AG09319 (cell line): ENCODE measurements around the gene CDH18.

Source experiments
- DNase-seq: peaks from one replicate; pipeline ENCODE4 v3.0.0-alpha.2; 2010; ENCODE audit warnings: low read depth; ENCODE audit errors: extremely low read depth
- TF ChIP-seq, protein P1 (sequence below): IDR thresholded peaks from 2 replicates; pipeline ENCODE4 v1.5.1; 2011; ENCODE audit warnings: low read depth, mild to moderate bottlenecking, inconsistent platforms, low read length, moderate library complexity

Gene CDH18

GRCh38 chr5:19498852-19499251, 489.1 kb downstream of the CDH18 start:
- TF ChIP-seq, protein P1, sequence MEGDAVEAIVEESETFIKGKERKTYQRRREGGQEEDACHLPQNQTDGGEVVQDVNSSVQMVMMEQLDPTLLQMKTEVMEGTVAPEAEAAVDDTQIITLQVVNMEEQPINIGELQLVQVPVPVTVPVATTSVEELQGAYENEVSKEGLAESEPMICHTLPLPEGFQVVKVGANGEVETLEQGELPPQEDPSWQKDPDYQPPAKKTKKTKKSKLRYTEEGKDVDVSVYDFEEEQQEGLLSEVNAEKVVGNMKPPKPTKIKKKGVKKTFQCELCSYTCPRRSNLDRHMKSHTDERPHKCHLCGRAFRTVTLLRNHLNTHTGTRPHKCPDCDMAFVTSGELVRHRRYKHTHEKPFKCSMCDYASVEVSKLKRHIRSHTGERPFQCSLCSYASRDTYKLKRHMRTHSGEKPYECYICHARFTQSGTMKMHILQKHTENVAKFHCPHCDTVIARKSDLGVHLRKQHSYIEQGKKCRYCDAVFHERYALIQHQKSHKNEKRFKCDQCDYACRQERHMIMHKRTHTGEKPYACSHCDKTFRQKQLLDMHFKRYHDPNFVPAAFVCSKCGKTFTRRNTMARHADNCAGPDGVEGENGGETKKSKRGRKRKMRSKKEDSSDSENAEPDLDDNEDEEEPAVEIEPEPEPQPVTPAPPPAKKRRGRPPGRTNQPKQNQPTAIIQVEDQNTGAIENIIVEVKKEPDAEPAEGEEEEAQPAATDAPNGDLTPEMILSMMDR: no peak
- no peak for DNase-seq

GRCh38 chr5:19497229-19497815, 490.7 kb downstream of the CDH18 start:
- TF ChIP-seq, protein P1: no peak
- no peak for DNase-seq

GRCh38 chr5:19496056-19496455, 491.9 kb downstream of the CDH18 start:
- TF ChIP-seq, protein P1: no peak
- no peak for DNase-seq

DNA sequence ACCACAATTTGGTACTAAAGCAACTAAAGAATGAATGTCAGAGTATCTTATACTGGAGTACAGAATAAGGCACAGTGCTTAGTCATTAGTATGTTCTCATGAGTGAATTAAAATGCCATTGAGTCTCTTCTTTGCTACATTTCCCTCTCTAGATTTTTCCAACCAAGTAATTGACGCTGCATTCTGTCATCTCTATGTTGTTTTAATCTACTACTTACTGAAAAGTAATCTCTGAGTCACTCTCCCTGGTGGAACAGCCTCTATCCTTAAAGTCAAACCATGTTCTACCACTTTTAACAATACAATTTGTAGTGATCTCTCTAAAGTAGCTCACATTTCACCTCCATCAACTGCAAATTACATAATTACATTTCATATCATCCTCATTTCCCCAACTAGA, 495.1 kb downstream of the CDH18 start:
- TF ChIP-seq, protein P1: no peak
- DNase-seq: no peak

GRCh38 chr5:19488786-19489185, 499.2 kb downstream of the CDH18 start:
- no peak for DNase-seq
- TF ChIP-seq, protein P1: no peak

GRCh38 chr5:19487480-19487879, 500.5 kb downstream of the CDH18 start:
- TF ChIP-seq, protein P1: no peak
- DNase-seq: no peak

- no peak for DNase-seq
- TF ChIP-seq, protein P1: no peak
Observed at GRCh38 chr5:19479562-19479961, 508.4 kb downstream of the CDH18 start.
